GM18511 (cell line): ENCODE measurements around the gene RASD2.

Experiments used
- ATAC-seq: cut with Tn5 transposase; IDR thresholded peaks from one replicate; pipeline ENCODE4 v1.9.1; 2021; ENCODE audit warnings: mild to moderate bottlenecking, moderate library complexity; ENCODE audit not compliant: unreplicated experiment

Gene RASD2

GRCh38 chr22:35558031-35558430 is 17.4 kb downstream of the RASD2 start:
- ATAC-seq, result no peak

GRCh38 chr22:35558719-35559118 is 18.1 kb downstream of the RASD2 start:
- ATAC-seq, result no peak

- no peak for ATAC-seq
Measured at GRCh38 chr22:35559354-35560005, 18.8 kb downstream of the RASD2 start.

- ATAC-seq, result no peak
Measured at GRCh38 chr22:35560366-35560765, 19.7 kb downstream of the RASD2 start.

- ATAC-seq, result no peak
Measured at GRCh38 chr22:35560824-35561223, 20.2 kb downstream of the RASD2 start.

GRCh38 chr22:35561796-35562526 is 21.3 kb downstream of the RASD2 start:
- ATAC-seq, result no peak

- no peak for ATAC-seq
Measured at GRCh38 chr22:35563211-35563610, 22.6 kb downstream of the RASD2 start.

- no peak for ATAC-seq
Measured at GRCh38 chr22:35564975-35565867, 24.6 kb downstream of the RASD2 start.

GRCh38 chr22:35567351-35568141 is 26.9 kb downstream of the RASD2 start:
- no peak for ATAC-seq

GRCh38 chr22:35568751-35569739 is 28.4 kb downstream of the RASD2 start:
- ATAC-seq, result no peak

- no peak for ATAC-seq
Measured at GRCh38 chr22:35569916-35570315, 29.3 kb downstream of the RASD2 start.

GRCh38 chr22:35570686-35571194 is 30.1 kb downstream of the RASD2 start:
- no peak for ATAC-seq

GRCh38 chr22:35572556-35572955 is 31.9 kb downstream of the RASD2 start:
- ATAC-seq, result no peak

- no peak for ATAC-seq
Measured at GRCh38 chr22:35575116-35575748, 34.6 kb downstream of the RASD2 start.

GRCh38 chr22:35576671-35577070 is 36.0 kb downstream of the RASD2 start:
- no peak for ATAC-seq

GRCh38 chr22:35577799-35578659 is 37.4 kb downstream of the RASD2 start:
- no peak for ATAC-seq

GRCh38 chr22:35578836-35579575 is 38.4 kb downstream of the RASD2 start:
- no peak for ATAC-seq
